ENCODE results near the gene ADK. TPM values are rescaled to one million over a fixed set of nuclear protein-coding genes. Genes with fewer than 3 reads are reported as not detected.

Gene ADK
- total RNA-seq, 1 experiment from 2014 or later, result 26.8 TPM

DNA sequence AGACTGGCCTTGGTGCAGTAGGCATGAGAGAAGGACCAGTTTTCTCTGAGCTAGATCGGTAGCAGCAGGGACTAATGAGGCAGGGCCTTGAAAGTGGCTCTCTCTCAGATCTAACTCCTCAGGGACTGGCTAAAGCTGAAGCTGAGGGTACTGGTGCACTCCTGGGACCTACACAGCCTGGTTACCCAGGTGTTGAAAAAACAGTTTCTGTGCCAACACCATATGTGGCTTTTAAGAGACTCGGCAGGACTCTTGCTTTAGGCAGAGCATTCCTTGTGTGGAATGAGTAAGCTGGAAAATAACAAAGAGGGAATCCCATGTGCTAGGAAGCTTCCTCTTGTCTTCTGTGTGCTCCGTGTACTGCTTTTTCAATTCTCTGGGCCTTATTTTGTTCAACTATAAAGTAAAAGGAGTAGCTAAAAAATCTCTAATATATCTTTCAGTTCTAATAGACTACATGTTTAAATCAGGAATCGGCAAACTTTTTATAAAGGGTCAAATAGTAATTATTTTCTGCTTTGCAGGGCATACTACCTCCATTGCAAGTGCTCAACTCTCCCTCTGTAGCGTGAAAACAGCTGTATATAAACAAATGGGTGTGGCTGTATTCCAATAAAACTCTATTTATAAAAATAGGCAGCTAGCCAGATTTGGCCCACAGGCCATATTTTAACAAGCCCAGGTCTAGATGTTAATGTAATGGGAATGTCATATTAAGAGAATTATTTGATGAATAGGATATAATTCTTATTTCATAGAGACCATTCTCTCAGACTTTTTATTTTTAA lies 489.3 kb downstream of the ADK start:
- Histone ChIP-seq H3K4me1 (ENCODE audit: insufficient read depth, low read length) (no peaks in the 10 kb centered on the region), H3K9ac (ENCODE audit: extremely low read depth, insufficient read length, low read length) (no peak overlapping the region), H3T11ph (ENCODE audit: low read length) (no peak overlapping the region), H2BK120ac (ENCODE audit: low read depth, low read length, poor library complexity, severe bottlenecking) (no peak overlapping the region), H2BK20ac (ENCODE audit: low read depth, low read length, poor library complexity, severe bottlenecking) (no peak overlapping the region), H3K79me1 (ENCODE audit: insufficient read depth, low read depth, low read length, poor library complexity, severe bottlenecking) (no peaks in the 10 kb centered on the region), H2BK5ac (ENCODE audit: insufficient read length, low read length) (no peak overlapping the region), H3K4me2 (ENCODE audit: insufficient read depth, insufficient read length, low read length) (no peak overlapping the region), H3K4ac (ENCODE audit: low read depth, low read length) (no peak overlapping the region), H3K27ac (ENCODE audit: insufficient read length, low read depth, low read length) (peak overlapping the region; percentile 14), H3K27me3 (ENCODE audit: insufficient read depth, low read length) (no peaks in the 10 kb centered on the region), H2BK15ac (ENCODE audit: low read depth, low read length) (no peak overlapping the region), H3K56ac (ENCODE audit: insufficient read length, low read depth, low read length) (no peak overlapping the region), H3K9me3 (ENCODE audit: control insufficient read depth, low read depth, low read length) (no peaks in the 10 kb centered on the region), H3K23ac (ENCODE audit: insufficient read length, low read depth, low read length) (no peak overlapping the region), H4K20me1 (ENCODE audit: control insufficient read depth, insufficient read depth, insufficient read length) (no peaks in the 10 kb centered on the region), H4K5ac (ENCODE audit: insufficient read length, low read depth, low read length) (no peak overlapping the region), H2AK5ac (ENCODE audit: insufficient read length, low read length) (no peak overlapping the region), H4K8ac (replicated peaks; ENCODE audit: insufficient read length, low read depth, low read length) (no peak overlapping the region), H3K14ac (ENCODE audit: insufficient read depth, low read length) (0 out of 2 replicates have a peak overlapping the region, but pooled peaks have one; percentile 6), H2AFZ (ENCODE audit: low read length) (no peak overlapping the region), H3K79me2 (ENCODE audit: insufficient read depth, low read length) (no peaks in the 10 kb centered on the region), H4K91ac (ENCODE audit: insufficient read length, low read depth, low read length) (no peak overlapping the region), H3K23me2 (ENCODE audit: insufficient read length, low read depth, low read length, poor library complexity, severe bottlenecking) (no peaks in the 10 kb centered on the region), H3K18ac (ENCODE audit: insufficient read length, low read depth, low read length) (no peak overlapping the region), H2BK12ac (ENCODE audit: insufficient read length, low read depth, low read length) (no peak overlapping the region)
- no CpG with 5 or more reads among the region's 5 CpGs for WGBS (ENCODE audit: extremely low coverage, insufficient read length, low lambda C conversion rate)
- no peaks in the 10 kb centered on the region for H3K27me3 Mint-ChIP-seq (ENCODE audit: low read depth)
- H3K4me1 Mint-ChIP-seq, result peaks cover 15 to 16% of the 10 kb centered on the region in 2 experiments
- H3K27ac Mint-ChIP-seq, result peak overlapping the region; percentile 52 to 89 (median 85)
- peaks cover 3 to 14% (median 12%) of the 10 kb centered on the region in 3 experiments; a peak in 5 of 7 replicates for H3K36me3 Mint-ChIP-seq (ENCODE audit: insufficient read depth in 1 of 3, low read depth in 3 of 3)
- no peak overlapping the region for H3K4me3 Mint-ChIP-seq
- TF ChIP-seq, protein P1, sequence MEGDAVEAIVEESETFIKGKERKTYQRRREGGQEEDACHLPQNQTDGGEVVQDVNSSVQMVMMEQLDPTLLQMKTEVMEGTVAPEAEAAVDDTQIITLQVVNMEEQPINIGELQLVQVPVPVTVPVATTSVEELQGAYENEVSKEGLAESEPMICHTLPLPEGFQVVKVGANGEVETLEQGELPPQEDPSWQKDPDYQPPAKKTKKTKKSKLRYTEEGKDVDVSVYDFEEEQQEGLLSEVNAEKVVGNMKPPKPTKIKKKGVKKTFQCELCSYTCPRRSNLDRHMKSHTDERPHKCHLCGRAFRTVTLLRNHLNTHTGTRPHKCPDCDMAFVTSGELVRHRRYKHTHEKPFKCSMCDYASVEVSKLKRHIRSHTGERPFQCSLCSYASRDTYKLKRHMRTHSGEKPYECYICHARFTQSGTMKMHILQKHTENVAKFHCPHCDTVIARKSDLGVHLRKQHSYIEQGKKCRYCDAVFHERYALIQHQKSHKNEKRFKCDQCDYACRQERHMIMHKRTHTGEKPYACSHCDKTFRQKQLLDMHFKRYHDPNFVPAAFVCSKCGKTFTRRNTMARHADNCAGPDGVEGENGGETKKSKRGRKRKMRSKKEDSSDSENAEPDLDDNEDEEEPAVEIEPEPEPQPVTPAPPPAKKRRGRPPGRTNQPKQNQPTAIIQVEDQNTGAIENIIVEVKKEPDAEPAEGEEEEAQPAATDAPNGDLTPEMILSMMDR (conservative IDR thresholded peaks at IDR 0.05), result no peak
- peak; percentile 38 for DNase-seq
- H3K9me3 Mint-ChIP-seq, result peaks cover 4 to 7% of the 10 kb centered on the region in 2 experiments; a peak in 4 of 5 replicates
